ENCODE measurements around the gene MKS1.

The MKS1 gene

DNA sequence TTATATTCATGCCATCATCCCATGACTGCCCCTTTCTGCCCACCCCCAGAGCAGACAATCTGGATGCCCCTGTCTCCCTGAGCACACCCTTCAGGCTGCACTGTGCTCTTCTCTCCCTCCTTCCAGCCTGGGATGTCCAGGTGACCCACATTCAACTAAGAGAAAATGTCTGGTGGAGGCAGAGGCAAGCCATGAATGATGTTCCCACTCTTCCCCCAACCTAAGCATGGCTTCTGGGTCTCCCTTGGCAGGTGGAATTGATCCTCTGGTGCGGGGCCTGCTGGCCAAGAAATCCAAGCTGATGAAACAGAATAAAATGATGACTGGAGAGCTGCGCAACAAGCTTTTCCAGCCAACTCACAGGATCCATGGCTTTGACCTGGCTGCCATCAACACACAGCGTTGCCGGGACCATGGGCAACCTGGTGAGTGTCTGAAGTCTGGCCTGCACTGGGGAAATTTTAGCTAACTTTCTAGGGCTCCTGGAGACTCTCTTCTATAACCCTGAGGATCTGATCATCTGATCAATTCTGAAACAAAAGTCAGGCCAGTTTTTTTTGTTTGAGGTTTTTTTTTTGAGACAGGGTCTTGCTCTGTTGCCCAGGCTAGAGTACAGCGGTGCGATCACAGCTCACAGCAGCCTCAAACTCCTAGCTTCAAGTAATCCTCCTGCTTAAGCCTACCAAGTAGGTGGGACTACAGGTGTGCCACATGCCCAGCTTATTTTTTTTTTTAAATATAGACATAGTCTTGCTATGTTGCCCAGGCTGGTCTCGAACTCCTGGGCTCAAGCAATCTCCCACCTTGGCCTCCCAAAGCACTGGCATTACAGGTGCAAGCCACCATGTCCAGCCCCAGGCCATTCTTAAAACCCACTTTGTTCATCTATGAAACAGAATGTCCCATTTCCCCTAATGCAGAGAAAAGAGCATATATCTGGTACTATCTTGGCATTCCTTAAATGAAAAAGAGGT is 47.1 kb upstream of the MKS1 start:
- H4K20me1 ChIP-seq (ENCODE audit: insufficient read depth, low read length), result no peaks in the 10 kb centered on the region
- H3K36me3 ChIP-seq (replicated peaks; ENCODE audit: insufficient read depth, low read length), result no peaks in the 10 kb centered on the region
- no peak overlapping the region for H3K4me2 ChIP-seq (ENCODE audit: low read depth, low read length)
- no peak overlapping the region for H3K4me3 ChIP-seq (ENCODE audit: low read length)
- H3K27me3 ChIP-seq (replicated peaks; ENCODE audit: insufficient read depth, low read length), result peaks cover 21% of the 10 kb centered on the region
- H2AFZ ChIP-seq (ENCODE audit: low read length), result no peak overlapping the region
- H3K4me1 ChIP-seq (ENCODE audit: low read length), result no peaks in the 10 kb centered on the region
- H3K27ac ChIP-seq (ENCODE audit: low read length), result no peak overlapping the region
- no peaks in the 10 kb centered on the region for H3K9me3 ChIP-seq (replicated peaks; ENCODE audit: insufficient read depth, low read length)
- DNase-seq, result no peak
- H3K9me2 ChIP-seq (replicated peaks; ENCODE audit: insufficient read depth, low read length), result no peaks in the 10 kb centered on the region
- TF ChIP-seq EZH2 (optimal IDR thresholded peaks at IDR 0.05; ENCODE audit: low read depth, low read length) (no peak), EZH2phosphoT487 (IDR thresholded peaks at IDR 0.05; ENCODE audit: low read length) (no peak)
- TF ChIP-seq, protein P1, sequence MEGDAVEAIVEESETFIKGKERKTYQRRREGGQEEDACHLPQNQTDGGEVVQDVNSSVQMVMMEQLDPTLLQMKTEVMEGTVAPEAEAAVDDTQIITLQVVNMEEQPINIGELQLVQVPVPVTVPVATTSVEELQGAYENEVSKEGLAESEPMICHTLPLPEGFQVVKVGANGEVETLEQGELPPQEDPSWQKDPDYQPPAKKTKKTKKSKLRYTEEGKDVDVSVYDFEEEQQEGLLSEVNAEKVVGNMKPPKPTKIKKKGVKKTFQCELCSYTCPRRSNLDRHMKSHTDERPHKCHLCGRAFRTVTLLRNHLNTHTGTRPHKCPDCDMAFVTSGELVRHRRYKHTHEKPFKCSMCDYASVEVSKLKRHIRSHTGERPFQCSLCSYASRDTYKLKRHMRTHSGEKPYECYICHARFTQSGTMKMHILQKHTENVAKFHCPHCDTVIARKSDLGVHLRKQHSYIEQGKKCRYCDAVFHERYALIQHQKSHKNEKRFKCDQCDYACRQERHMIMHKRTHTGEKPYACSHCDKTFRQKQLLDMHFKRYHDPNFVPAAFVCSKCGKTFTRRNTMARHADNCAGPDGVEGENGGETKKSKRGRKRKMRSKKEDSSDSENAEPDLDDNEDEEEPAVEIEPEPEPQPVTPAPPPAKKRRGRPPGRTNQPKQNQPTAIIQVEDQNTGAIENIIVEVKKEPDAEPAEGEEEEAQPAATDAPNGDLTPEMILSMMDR (IDR thresholded peaks at IDR 0.05; ENCODE audit: low read length), result no peak
- H3F3A ChIP-seq (ENCODE audit: insufficient read depth, low read length), result no peaks in the 10 kb centered on the region
- no peak overlapping the region for H3K9ac ChIP-seq (ENCODE audit: low read length)
- H3K79me2 ChIP-seq (ENCODE audit: low read length), result no peaks in the 10 kb centered on the region

DNA sequence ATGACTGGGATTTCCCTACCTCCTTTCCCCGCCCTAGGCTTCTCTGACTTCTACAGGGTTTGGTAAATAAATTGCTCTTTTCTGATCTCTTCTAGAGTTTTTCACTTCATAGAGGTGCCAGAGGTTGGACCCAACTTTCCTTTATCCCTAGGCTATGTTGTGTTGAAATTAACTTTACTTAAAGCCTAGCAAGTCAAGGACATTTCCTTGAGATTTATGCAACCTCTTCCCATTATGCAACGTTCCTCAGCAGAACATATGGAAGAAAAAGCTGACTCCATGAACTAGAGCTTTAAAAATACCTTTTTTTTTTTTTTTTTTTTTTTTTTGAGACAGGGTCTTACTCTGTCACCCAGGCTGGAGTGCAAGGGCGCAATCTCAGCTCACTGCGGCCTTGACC is 46.2 kb upstream of the MKS1 start:
- Histone ChIP-seq H3K4me2 (ENCODE audit: low read depth, low read length) (no peak overlapping the region), H3K9ac (ENCODE audit: low read length) (no peak overlapping the region), H3K9me2 (replicated peaks; ENCODE audit: insufficient read depth, low read length) (no peaks in the 10 kb centered on the region), H3K36me3 (replicated peaks; ENCODE audit: insufficient read depth, low read length) (no peaks in the 10 kb centered on the region), H3K4me3 (ENCODE audit: low read length) (no peak overlapping the region), H3K9me3 (replicated peaks; ENCODE audit: insufficient read depth, low read length) (no peaks in the 10 kb centered on the region), H3K27ac (ENCODE audit: low read length) (no peak overlapping the region), H4K20me1 (ENCODE audit: insufficient read depth, low read length) (no peaks in the 10 kb centered on the region), H3K27me3 (replicated peaks; ENCODE audit: insufficient read depth, low read length) (peaks cover 29% of the 10 kb centered on the region), H3K4me1 (ENCODE audit: low read length) (no peaks in the 10 kb centered on the region), H2AFZ (ENCODE audit: low read length) (no peak overlapping the region), H3K79me2 (ENCODE audit: low read length) (no peaks in the 10 kb centered on the region), H3F3A (ENCODE audit: insufficient read depth, low read length) (no peaks in the 10 kb centered on the region)
- no peak for DNase-seq
- no peak for TF ChIP-seq EZH2phosphoT487 (IDR thresholded peaks at IDR 0.05; ENCODE audit: low read length)
- no peak for TF ChIP-seq EZH2 (optimal IDR thresholded peaks at IDR 0.05; ENCODE audit: low read depth, low read length)
- TF ChIP-seq, protein P1 (IDR thresholded peaks at IDR 0.05; ENCODE audit: low read length), result no peak

DNA sequence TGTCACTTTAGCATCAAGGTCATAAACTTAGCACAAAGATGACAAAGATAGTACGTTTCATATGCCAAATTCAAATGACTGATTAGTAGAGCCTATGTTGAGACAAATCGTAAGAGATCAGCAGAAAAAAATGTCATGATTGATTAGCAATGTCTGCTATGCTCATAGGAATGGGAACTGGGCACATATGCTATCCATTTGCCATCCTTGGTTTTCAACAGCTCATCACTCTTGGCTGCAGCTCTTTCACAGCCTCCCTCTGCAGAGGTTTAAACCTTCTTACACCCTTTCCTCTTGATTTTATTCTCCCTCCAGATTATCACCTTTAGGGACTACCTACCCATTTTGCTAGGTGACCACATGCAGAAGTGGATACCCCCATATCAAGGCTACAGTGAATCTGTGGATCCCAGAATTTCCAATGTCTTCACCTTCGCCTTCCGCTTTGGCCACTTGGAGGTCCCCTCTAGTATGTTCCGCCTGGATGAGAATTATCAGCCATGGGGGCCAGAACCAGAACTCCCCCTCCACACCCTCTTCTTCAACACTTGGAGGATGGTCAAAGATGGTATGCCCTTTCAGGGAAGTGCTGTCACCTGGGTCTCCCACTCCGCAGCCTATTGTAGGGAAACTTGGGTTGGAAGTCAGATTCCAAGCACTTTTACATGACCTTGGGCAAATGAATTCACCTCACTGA is 45.5 kb upstream of the MKS1 start:
- Histone ChIP-seq H3F3A (ENCODE audit: insufficient read depth, low read length) (no peaks in the 10 kb centered on the region), H3K9me2 (replicated peaks; ENCODE audit: insufficient read depth, low read length) (no peaks in the 10 kb centered on the region), H3K4me1 (ENCODE audit: low read length) (no peaks in the 10 kb centered on the region), H3K27me3 (replicated peaks; ENCODE audit: insufficient read depth, low read length) (peaks cover 31% of the 10 kb centered on the region), H2AFZ (ENCODE audit: low read length) (no peak overlapping the region), H3K36me3 (replicated peaks; ENCODE audit: insufficient read depth, low read length) (no peaks in the 10 kb centered on the region), H3K4me3 (ENCODE audit: low read length) (no peak overlapping the region), H3K27ac (ENCODE audit: low read length) (no peak overlapping the region), H3K4me2 (ENCODE audit: low read depth, low read length) (no peak overlapping the region), H3K9ac (ENCODE audit: low read length) (no peak overlapping the region), H4K20me1 (ENCODE audit: insufficient read depth, low read length) (no peaks in the 10 kb centered on the region), H3K9me3 (replicated peaks; ENCODE audit: insufficient read depth, low read length) (no peaks in the 10 kb centered on the region), H3K79me2 (ENCODE audit: low read length) (no peaks in the 10 kb centered on the region)
- TF ChIP-seq, protein P1 (IDR thresholded peaks at IDR 0.05; ENCODE audit: low read length), result no peak
- TF ChIP-seq EZH2phosphoT487 (IDR thresholded peaks at IDR 0.05; ENCODE audit: low read length), result no peak
- TF ChIP-seq EZH2 (optimal IDR thresholded peaks at IDR 0.05; ENCODE audit: low read depth, low read length), result no peak
- no peak for DNase-seq

Data from MM.1S (cell line).